Measurements from ENCODE around the gene FSTL5.

Gene FSTL5

DNA sequence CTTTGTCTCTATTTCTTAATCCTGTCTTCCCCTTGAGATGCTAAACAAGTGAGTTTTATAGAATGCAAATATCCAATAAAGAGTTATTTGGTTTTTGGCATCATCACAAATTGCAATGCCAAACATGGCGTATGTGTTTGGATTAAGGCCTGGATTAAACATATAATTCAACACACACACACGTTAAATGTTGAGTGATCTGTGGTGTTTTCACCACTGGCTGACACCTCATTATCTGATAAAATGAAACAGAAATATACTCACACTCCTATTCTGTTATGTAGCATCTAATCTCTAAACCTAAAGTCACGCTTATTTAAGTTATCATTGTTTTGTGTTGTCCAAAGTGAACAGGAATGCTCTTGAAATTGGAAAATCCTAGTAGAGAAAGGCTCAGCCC lies 506.2 kb downstream of the FSTL5 start:
- H3K36me3 ChIP-seq (ENCODE audit: low read length): no peaks in the 10 kb centered on the region
- H3K9ac ChIP-seq (ENCODE audit: low read length): no peak overlapping the region
- no peaks in the 10 kb centered on the region for H3F3A ChIP-seq (ENCODE audit: insufficient read depth)
- no peak for TF ChIP-seq EZH2phosphoT487 (conservative IDR thresholded peaks at IDR 0.05; ENCODE audit: low read length)
- TF ChIP-seq, protein P1, sequence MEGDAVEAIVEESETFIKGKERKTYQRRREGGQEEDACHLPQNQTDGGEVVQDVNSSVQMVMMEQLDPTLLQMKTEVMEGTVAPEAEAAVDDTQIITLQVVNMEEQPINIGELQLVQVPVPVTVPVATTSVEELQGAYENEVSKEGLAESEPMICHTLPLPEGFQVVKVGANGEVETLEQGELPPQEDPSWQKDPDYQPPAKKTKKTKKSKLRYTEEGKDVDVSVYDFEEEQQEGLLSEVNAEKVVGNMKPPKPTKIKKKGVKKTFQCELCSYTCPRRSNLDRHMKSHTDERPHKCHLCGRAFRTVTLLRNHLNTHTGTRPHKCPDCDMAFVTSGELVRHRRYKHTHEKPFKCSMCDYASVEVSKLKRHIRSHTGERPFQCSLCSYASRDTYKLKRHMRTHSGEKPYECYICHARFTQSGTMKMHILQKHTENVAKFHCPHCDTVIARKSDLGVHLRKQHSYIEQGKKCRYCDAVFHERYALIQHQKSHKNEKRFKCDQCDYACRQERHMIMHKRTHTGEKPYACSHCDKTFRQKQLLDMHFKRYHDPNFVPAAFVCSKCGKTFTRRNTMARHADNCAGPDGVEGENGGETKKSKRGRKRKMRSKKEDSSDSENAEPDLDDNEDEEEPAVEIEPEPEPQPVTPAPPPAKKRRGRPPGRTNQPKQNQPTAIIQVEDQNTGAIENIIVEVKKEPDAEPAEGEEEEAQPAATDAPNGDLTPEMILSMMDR (IDR thresholded peaks at IDR 0.05; ENCODE audit: insufficient read depth, low read length, poor library complexity, severe bottlenecking): no peak
- no peaks in the 10 kb centered on the region for H4K20me1 ChIP-seq (ENCODE audit: low read depth, low read length)
- H3K4me3 ChIP-seq (ENCODE audit: insufficient read depth, low read length, poor library complexity, severe bottlenecking): no peak overlapping the region
- no peak overlapping the region for H3K27ac ChIP-seq (ENCODE audit: low read depth, low read length)
- H3K27me3 ChIP-seq (ENCODE audit: low read length): no peaks in the 10 kb centered on the region
- no peaks in the 10 kb centered on the region for H3K9me3 ChIP-seq (ENCODE audit: insufficient read depth, low read length)
- no peak overlapping the region for H2AFZ ChIP-seq (ENCODE audit: low read depth, low read length, severe bottlenecking)
- no peak overlapping the region for H3K4me2 ChIP-seq (ENCODE audit: low read depth, low read length, poor library complexity, severe bottlenecking)
- H3K9me2 ChIP-seq (replicated peaks; ENCODE audit: insufficient read depth, low read length): no peaks in the 10 kb centered on the region
- H3K79me2 ChIP-seq (ENCODE audit: insufficient read depth, low read length): no peaks in the 10 kb centered on the region

DNA sequence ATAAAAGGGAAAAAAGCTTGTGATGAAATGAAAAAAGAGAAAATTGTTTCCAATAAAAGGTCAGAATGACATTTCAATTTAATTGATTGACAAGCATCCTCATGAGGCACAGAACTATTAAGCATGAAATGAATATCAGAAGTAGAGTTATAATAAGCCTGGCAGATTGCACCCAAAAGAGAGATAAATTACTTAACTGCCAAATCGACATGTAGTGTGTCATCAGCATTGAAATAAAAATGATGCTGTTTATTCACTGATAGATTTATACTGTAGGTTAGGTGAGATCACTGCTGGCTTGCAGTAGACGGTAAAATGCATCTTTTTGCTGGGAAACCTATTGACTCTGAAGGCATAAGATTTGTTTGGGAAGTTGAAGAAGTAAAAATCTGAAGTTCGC lies 507.2 kb downstream of the FSTL5 start:
- Histone ChIP-seq H3K36me3 (ENCODE audit: low read length) (no peaks in the 10 kb centered on the region), H2AFZ (ENCODE audit: low read depth, low read length, severe bottlenecking) (no peak overlapping the region), H3K79me2 (ENCODE audit: insufficient read depth, low read length) (no peaks in the 10 kb centered on the region), H3K27me3 (ENCODE audit: low read length) (no peaks in the 10 kb centered on the region), H3F3A (ENCODE audit: insufficient read depth) (no peaks in the 10 kb centered on the region), H4K20me1 (ENCODE audit: low read depth, low read length) (no peaks in the 10 kb centered on the region), H3K27ac (ENCODE audit: low read depth, low read length) (no peak overlapping the region), H3K4me3 (ENCODE audit: insufficient read depth, low read length, poor library complexity, severe bottlenecking) (no peak overlapping the region), H3K9me3 (ENCODE audit: insufficient read depth, low read length) (no peaks in the 10 kb centered on the region), H3K9me2 (replicated peaks; ENCODE audit: insufficient read depth, low read length) (no peaks in the 10 kb centered on the region), H3K9ac (ENCODE audit: low read length) (no peak overlapping the region), H3K4me2 (ENCODE audit: low read depth, low read length, poor library complexity, severe bottlenecking) (no peak overlapping the region)
- no peak for TF ChIP-seq EZH2phosphoT487 (conservative IDR thresholded peaks at IDR 0.05; ENCODE audit: low read length)
- TF ChIP-seq, protein P1 (IDR thresholded peaks at IDR 0.05; ENCODE audit: insufficient read depth, low read length, poor library complexity, severe bottlenecking): no peak

- no peak overlapping the region for H3K4me2 ChIP-seq (ENCODE audit: low read depth, low read length, poor library complexity, severe bottlenecking)
- H3F3A ChIP-seq (ENCODE audit: insufficient read depth): no peaks in the 10 kb centered on the region
- H3K9me2 ChIP-seq (replicated peaks; ENCODE audit: insufficient read depth, low read length): no peaks in the 10 kb centered on the region
- no peaks in the 10 kb centered on the region for H3K9me3 ChIP-seq (ENCODE audit: insufficient read depth, low read length)
- no peak overlapping the region for H3K9ac ChIP-seq (ENCODE audit: low read length)
- TF ChIP-seq, protein P1 (IDR thresholded peaks at IDR 0.05; ENCODE audit: insufficient read depth, low read length, poor library complexity, severe bottlenecking): no peak
- no peak for TF ChIP-seq EZH2phosphoT487 (conservative IDR thresholded peaks at IDR 0.05; ENCODE audit: low read length)
- no peaks in the 10 kb centered on the region for H3K36me3 ChIP-seq (ENCODE audit: low read length)
- no peak overlapping the region for H3K27ac ChIP-seq (ENCODE audit: low read depth, low read length)
- no peaks in the 10 kb centered on the region for H3K27me3 ChIP-seq (ENCODE audit: low read length)
- H3K4me3 ChIP-seq (ENCODE audit: insufficient read depth, low read length, poor library complexity, severe bottlenecking): no peak overlapping the region
- H4K20me1 ChIP-seq (ENCODE audit: low read depth, low read length): no peaks in the 10 kb centered on the region
- no peaks in the 10 kb centered on the region for H3K79me2 ChIP-seq (ENCODE audit: insufficient read depth, low read length)
- no peak overlapping the region for H2AFZ ChIP-seq (ENCODE audit: low read depth, low read length, severe bottlenecking)
Measured at GRCh38 chr4:161655148-161655547, 508.7 kb downstream of the FSTL5 start.

Measured in SU-DHL-6 (cell line).